Neutrophil (primary cell): ENCODE measurements around the gene TTC13.

Source experiments
- H3K27ac ChIP-seq: fragments of 200-600 bp; sonication (generic); 2 replicates; pipeline ENCODE4 v1.5.1; 2016; ENCODE audit warnings: mild to moderate bottlenecking, moderate library complexity
- H3K27me3 ChIP-seq: fragments of 200-600 bp; sonication (generic); 2 replicates; pipeline ENCODE4 v1.6.0; 2016; ENCODE audit warnings: mild to moderate bottlenecking
- H3K36me3 ChIP-seq: fragments of 200-600 bp; sonication (generic); 2 replicates; pipeline ENCODE4 v1.5.1; 2017
- H3K4me1 ChIP-seq, 2 experiments: fragments of 200-600 bp in 1 of 2; sonication (generic) in 1 of 2; 1 replicate in 1 of 2; 2 replicates in 1 of 2; pipeline versions ENCODE4 v1.5.1 to v1.6.1; 2013 to 2016; ENCODE audit warnings: low read depth in 1 of 2, low read length in 1 of 2, mild to moderate bottlenecking in 1 of 2, moderate library complexity in 1 of 2; ENCODE audit not compliant: control insufficient read depth in 1 of 2, insufficient read depth in 1 of 2
- H3K4me3 ChIP-seq, 2 experiments: fragments of 200-600 bp in 1 of 2; sonication (generic) in 1 of 2; 1 replicate in 1 of 2; 2 replicates in 1 of 2; pipeline ENCODE4 v1.5.1; 2013 to 2016; ENCODE audit warnings: low read depth in 1 of 2, low read length in 1 of 2, mild to moderate bottlenecking in 1 of 2, moderate library complexity in 1 of 2
- H3K9me3 ChIP-seq: fragments of 200-600 bp; sonication (generic); 2 replicates; pipeline ENCODE4 v1.5.1; 2016
- TF ChIP-seq, protein P1 (sequence below): fragments of 200-600 bp; sonication (generic); IDR thresholded peaks from 2 replicates; pipeline ENCODE4 v1.5.1; 2016; ENCODE audit warnings: antibody characterized with exemption

TTC13 gene

DNA sequence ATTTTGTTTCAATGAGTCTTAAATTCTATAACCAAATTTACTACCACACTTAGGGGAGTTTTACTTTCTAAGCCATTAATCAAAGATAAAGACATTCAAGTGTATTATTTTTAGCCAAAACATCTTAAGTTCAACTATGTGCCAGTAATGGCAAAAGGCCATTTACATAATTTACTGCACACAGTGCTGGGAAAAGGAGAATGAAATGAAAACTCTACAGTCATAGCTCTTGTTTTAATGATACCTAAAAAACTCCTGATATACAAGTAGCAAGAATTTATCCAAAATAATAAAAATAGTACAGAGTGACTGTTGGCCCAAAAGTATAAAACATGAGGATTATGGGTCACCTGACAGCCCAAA is 67.9 kb downstream of the TTC13 start:
- no peaks in the 10 kb centered on the region for H3K9me3 ChIP-seq
- H3K4me1 ChIP-seq, result no peaks in the 10 kb centered on the region
- TF ChIP-seq, protein P1, sequence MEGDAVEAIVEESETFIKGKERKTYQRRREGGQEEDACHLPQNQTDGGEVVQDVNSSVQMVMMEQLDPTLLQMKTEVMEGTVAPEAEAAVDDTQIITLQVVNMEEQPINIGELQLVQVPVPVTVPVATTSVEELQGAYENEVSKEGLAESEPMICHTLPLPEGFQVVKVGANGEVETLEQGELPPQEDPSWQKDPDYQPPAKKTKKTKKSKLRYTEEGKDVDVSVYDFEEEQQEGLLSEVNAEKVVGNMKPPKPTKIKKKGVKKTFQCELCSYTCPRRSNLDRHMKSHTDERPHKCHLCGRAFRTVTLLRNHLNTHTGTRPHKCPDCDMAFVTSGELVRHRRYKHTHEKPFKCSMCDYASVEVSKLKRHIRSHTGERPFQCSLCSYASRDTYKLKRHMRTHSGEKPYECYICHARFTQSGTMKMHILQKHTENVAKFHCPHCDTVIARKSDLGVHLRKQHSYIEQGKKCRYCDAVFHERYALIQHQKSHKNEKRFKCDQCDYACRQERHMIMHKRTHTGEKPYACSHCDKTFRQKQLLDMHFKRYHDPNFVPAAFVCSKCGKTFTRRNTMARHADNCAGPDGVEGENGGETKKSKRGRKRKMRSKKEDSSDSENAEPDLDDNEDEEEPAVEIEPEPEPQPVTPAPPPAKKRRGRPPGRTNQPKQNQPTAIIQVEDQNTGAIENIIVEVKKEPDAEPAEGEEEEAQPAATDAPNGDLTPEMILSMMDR, result no peak
- no peak overlapping the region for H3K27ac ChIP-seq
- no peak overlapping the region for H3K4me3 ChIP-seq
- peaks cover 100% of the 10 kb centered on the region for H3K36me3 ChIP-seq
- H3K27me3 ChIP-seq, result no peaks in the 10 kb centered on the region

GRCh38 chr1:230909974-230910754 is 68.5 kb downstream of the TTC13 start:
- H3K27ac ChIP-seq, result no peak overlapping the region
- no peak overlapping the region for H3K4me3 ChIP-seq
- H3K9me3 ChIP-seq, result no peaks in the 10 kb centered on the region
- no peaks in the 10 kb centered on the region for H3K4me1 ChIP-seq
- H3K27me3 ChIP-seq, result no peaks in the 10 kb centered on the region
- H3K36me3 ChIP-seq, result peaks cover 100% of the 10 kb centered on the region
- TF ChIP-seq, protein P1, result no peak

GRCh38 chr1:230907472-230908205 is 71.0 kb downstream of the TTC13 start:
- Histone ChIP-seq H3K27ac (no peak overlapping the region), H3K27me3 (no peaks in the 10 kb centered on the region), H3K36me3 (peaks cover 95% of the 10 kb centered on the region), H3K4me1 (no peaks in the 10 kb centered on the region), H3K9me3 (no peaks in the 10 kb centered on the region), H3K4me3 (no peak overlapping the region)
- TF ChIP-seq, protein P1, result no peak

- Histone ChIP-seq H3K36me3 (peaks cover 84% of the 10 kb centered on the region), H3K4me3 (no peak overlapping the region), H3K4me1 (no peaks in the 10 kb centered on the region), H3K9me3 (no peaks in the 10 kb centered on the region), H3K27me3 (no peaks in the 10 kb centered on the region), H3K27ac (no peak overlapping the region)
- TF ChIP-seq, protein P1, result no peak
These were observed 72.4 kb downstream of the TTC13 start for GRCh38 chr1:230906226-230906625.

DNA sequence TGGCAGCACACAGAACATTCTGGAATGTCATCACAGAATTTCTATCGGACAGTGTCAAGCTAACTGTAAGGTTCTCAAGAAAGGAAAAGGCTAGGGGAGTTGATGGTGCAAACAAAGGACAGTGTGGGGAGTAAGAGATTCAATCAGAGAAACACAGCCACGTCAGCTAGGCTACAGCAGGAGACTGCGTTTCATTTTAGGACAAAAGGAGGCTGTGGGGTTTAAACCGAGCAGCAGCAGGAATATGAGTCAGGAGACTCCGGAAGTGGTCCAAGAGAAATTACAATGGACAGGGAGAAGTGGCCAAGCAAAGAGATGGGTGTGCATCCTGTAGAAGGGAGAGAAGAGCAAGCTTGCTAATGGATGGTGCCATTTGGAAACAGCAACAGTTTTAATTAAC is 72.9 kb downstream of the TTC13 start:
- Histone ChIP-seq H3K4me3 (no peak overlapping the region), H3K4me1 (no peaks in the 10 kb centered on the region), H3K27ac (no peak overlapping the region), H3K27me3 (no peaks in the 10 kb centered on the region), H3K36me3 (peaks cover 84% of the 10 kb centered on the region), H3K9me3 (no peaks in the 10 kb centered on the region)
- TF ChIP-seq, protein P1, result no peak
